Ishikawa (cell line): Measurements from ENCODE around the gene SKAP1.

ENCODE experiments used
- CEBPB ChIP-seq: IDR thresholded peaks from 2 replicates; pipeline ENCODE4 v1.6.1; 2012
- CREB1 ChIP-seq: IDR thresholded peaks from 2 replicates; pipeline ENCODE4 v1.6.1; 2012; ENCODE audit warnings: low read depth
- EP300 ChIP-seq: IDR thresholded peaks from 2 replicates; pipeline ENCODE4 v1.6.1; 2012; ENCODE audit warnings: borderline replicate concordance
- FOXM1 ChIP-seq: IDR thresholded peaks from 2 replicates; pipeline ENCODE4 v1.6.1; 2012; ENCODE audit warnings: low read depth, borderline replicate concordance
- MAX ChIP-seq: IDR thresholded peaks from 2 replicates; pipeline ENCODE4 v1.6.1; 2012
- NFIC ChIP-seq: IDR thresholded peaks from 2 replicates; pipeline ENCODE4 v1.6.1; 2012
- RAD21 ChIP-seq: IDR thresholded peaks from 2 replicates; pipeline ENCODE4 v1.6.1; 2012; ENCODE audit warnings: low read depth
- TAF1 ChIP-seq: IDR thresholded peaks from 2 replicates; pipeline ENCODE4 v1.6.1; 2012; ENCODE audit warnings: low read depth, mild to moderate bottlenecking
- TCF12 ChIP-seq: IDR thresholded peaks from 2 replicates; pipeline ENCODE4 v1.6.1; 2012; ENCODE audit warnings: low read depth
- TEAD4 ChIP-seq: IDR thresholded peaks from 2 replicates; pipeline ENCODE4 v1.6.1; 2012
- ZBTB7A ChIP-seq: IDR thresholded peaks from 2 replicates; pipeline ENCODE4 v1.6.1; 2012; ENCODE audit warnings: low read depth

GRCh38 chr17:48240562-48241130, 189.4 kb downstream of the SKAP1 start:
- TF ChIP-seq TCF12 (no peak), EP300 (no peak), TEAD4 (no peak), RAD21 (no peak), ZBTB7A (no peak), NFIC (no peak), MAX (no peak), CREB1 (no peak), TAF1 (no peak), CEBPB (no peak), FOXM1 (no peak)
